Measurements from ENCODE around the gene BARHL2.

BARHL2 gene

GRCh38 chr1:90724361-90724760 is 7.3 kb upstream of the BARHL2 start:
- no peak for DNase-seq

GRCh38 chr1:90723590-90724108 is 6.5 kb upstream of the BARHL2 start:
- peak in 1 of 2 experiments; percentile 3 for DNase-seq

- DNase-seq = no peak
Measured at GRCh38 chr1:90722874-90723589, 5.9 kb upstream of the BARHL2 start.

- DNase-seq = peak in 1 of 2 experiments; percentile 38
Measured at GRCh38 chr1:90721210-90722194, 4.4 kb upstream of the BARHL2 start.

GRCh38 chr1:90720145-90720636 is 3.1 kb upstream of the BARHL2 start:
- DNase-seq = no peak

- DNase-seq = no peak
Measured at GRCh38 chr1:90719330-90720144, 2.4 kb upstream of the BARHL2 start.

- peak in 1 of 2 experiments; percentile 32 for DNase-seq
Measured at GRCh38 chr1:90718411-90719329, 1.6 kb upstream of the BARHL2 start.

GRCh38 chr1:90717665-90718410 is 736 bp upstream of the BARHL2 start:
- peak; percentile 37 to 50 for DNase-seq

GRCh38 chr1:90717356-90717664 is 208 bp upstream of the BARHL2 start:
- DNase-seq = no peak

GRCh38 chr1:90716243-90716551 is 905 bp downstream of the BARHL2 start:
- no peak for DNase-seq

GRCh38 chr1:90715309-90715708 is 1.8 kb downstream of the BARHL2 start:
- DNase-seq = no peak

- no peak for DNase-seq
Measured at GRCh38 chr1:90714521-90714951, 2.6 kb downstream of the BARHL2 start.

GRCh38 chr1:90713741-90714509 is 3.2 kb downstream of the BARHL2 start:
- DNase-seq = no peak

- no peak for DNase-seq
Measured at GRCh38 chr1:90712915-90713730, 4.0 kb downstream of the BARHL2 start.

GRCh38 chr1:90712153-90712856 is 4.8 kb downstream of the BARHL2 start:
- DNase-seq = no peak

GRCh38 chr1:90711696-90712095 is 5.4 kb downstream of the BARHL2 start:
- no peak for DNase-seq

- no peak for DNase-seq
Measured at GRCh38 chr1:90710579-90711536, 6.2 kb downstream of the BARHL2 start.
